ENCODE results near the gene CSF2.
A peak's percentile ranks its signal among the peaks of the same experiment; 100 is the strongest.

CSF2 gene

GRCh38 chr5:132055441-132055807 is 18.2 kb upstream of the CSF2 start:
- peak; percentile 80 for DNase-seq

GRCh38 chr5:132055808-132056609 is 17.6 kb upstream of the CSF2 start:
- DNase-seq = no peak

- no peak for DNase-seq
These were observed 16.7 kb upstream of the CSF2 start for GRCh38 chr5:132056610-132057497.

- no peak for DNase-seq
These were observed 15.9 kb upstream of the CSF2 start for GRCh38 chr5:132057498-132058255.

GRCh38 chr5:132058646-132059042 is 14.9 kb upstream of the CSF2 start:
- no peak for DNase-seq

- no peak for DNase-seq
These were observed 14.4 kb upstream of the CSF2 start for GRCh38 chr5:132059043-132059695.

GRCh38 chr5:132059696-132060500 is 13.7 kb upstream of the CSF2 start:
- no peak for DNase-seq

GRCh38 chr5:132060501-132061161 is 13.0 kb upstream of the CSF2 start, which contains the start of gene IL3:
Gene IL3, plus strand, starts transcription at chr5:132060655. Its CDS starts 52 bp downstream, at chr5:132060707.
- DNase-seq = no peak

GRCh38 chr5:132063090-132063911 is 10.3 kb upstream of the CSF2 start:
- DNase-seq = no peak

GRCh38 chr5:132064140-132064539 is 9.4 kb upstream of the CSF2 start:
- DNase-seq = no peak

- no peak for DNase-seq
These were observed 8.8 kb upstream of the CSF2 start for GRCh38 chr5:132064738-132065331.

GRCh38 chr5:132065351-132065937 is 8.1 kb upstream of the CSF2 start:
- DNase-seq = peak; percentile 46

GRCh38 chr5:132065951-132066701 is 7.5 kb upstream of the CSF2 start:
- no peak for DNase-seq

- DNase-seq = no peak
These were observed 6.7 kb upstream of the CSF2 start for GRCh38 chr5:132066871-132067270.

- DNase-seq = no peak
These were observed 6.1 kb upstream of the CSF2 start for GRCh38 chr5:132067451-132067850.

GRCh38 chr5:132067941-132068808 is 5.4 kb upstream of the CSF2 start:
- no peak for DNase-seq

GRCh38 chr5:132069561-132069960 is 4.0 kb upstream of the CSF2 start:
- DNase-seq = no peak

GRCh38 chr5:132069994-132070393 is 3.6 kb upstream of the CSF2 start:
- no peak for DNase-seq
